ENCODE measurements around the gene BBS1. TPM values are rescaled to one million over a fixed set of nuclear protein-coding genes. Genes with fewer than 3 reads are reported as not detected.
"Not testable (repeated sequence)": the region's sequence is repeated elsewhere in the genome, so short reads cannot be mapped to it uniquely, and the experiment has no call there.

BBS1 gene
- total RNA-seq, result 10 to 100 TPM; 49.0 to 58.0 TPM

GRCh38 chr11:66510271-66510989 is at the start of gene BBS1:
BBS1 (plus strand) TSS chr11:66510635; CDS start chr11:66510660, 25 bp downstream.
- H3K27me3 ChIP-seq, result no peaks in the 10 kb centered on the region
- peak within 1 kb of the TSS; percentile 60 to 62 for H3K4me3 ChIP-seq
- intact Hi-C loops (cut with DNase I), result no loop called here
- peak within 1 kb of the TSS in 3 of 4 donors; percentile 41 to 57 (median 53) for H3K27ac ChIP-seq
- TF ChIP-seq CTCF (IDR thresholded peaks at IDR 0.05), result no peak
- peak in 2 of 3 donors; percentile 65 to 77 for TF ChIP-seq POLR2A (IDR thresholded peaks at IDR 0.05)
- H3K36me3 ChIP-seq (replicated peaks in 1 of 2; ENCODE audit: insufficient read depth in 1 of 2, low read depth in 2 of 2), result no peaks in the 10 kb centered on the region
- ATAC-seq, result peak; percentile 98
- H3K9me3 ChIP-seq, result no peaks in the 10 kb centered on the region
- peaks cover 14% of the 10 kb centered on the region for H3K4me1 ChIP-seq
- WGBS, 2 donors, result 0% methylated on average over 9 to 31 of the region's 31 CpGs
- peak; percentile 87 to 92 (median 88) for DNase-seq

- no peak for ATAC-seq
- H3K9me3 ChIP-seq, result no peaks in the 10 kb centered on the region
- intact Hi-C loops (cut with DNase I), result no loop called here
- no peak for TF ChIP-seq CTCF (IDR thresholded peaks at IDR 0.05)
- no peak for TF ChIP-seq POLR2A (IDR thresholded peaks at IDR 0.05)
- H3K4me3 ChIP-seq, result no peak overlapping the region
- no peak for DNase-seq
- no peak overlapping the region for H3K27ac ChIP-seq
- peaks cover 7% of the 10 kb centered on the region for H3K4me1 ChIP-seq
- H3K36me3 ChIP-seq (replicated peaks in 1 of 2; ENCODE audit: insufficient read depth in 1 of 2, low read depth in 2 of 2), result no peaks in the 10 kb centered on the region
- no peaks in the 10 kb centered on the region for H3K27me3 ChIP-seq
Observed at GRCh38 chr11:66462010-66462409, 48.4 kb upstream of the BBS1 start.

GRCh38 chr11:66462911-66463310 is 47.5 kb upstream of the BBS1 start:
- H3K27ac ChIP-seq, result no peak overlapping the region
- peaks cover 14% of the 10 kb centered on the region for H3K4me1 ChIP-seq
- H3K9me3 ChIP-seq, result no peaks in the 10 kb centered on the region
- TF ChIP-seq CTCF (IDR thresholded peaks at IDR 0.05), result no peak
- no peak for TF ChIP-seq POLR2A (IDR thresholded peaks at IDR 0.05)
- no peaks in the 10 kb centered on the region for H3K27me3 ChIP-seq
- 88 to 90% methylated on average over 3 of the region's 3 CpGs for WGBS, 2 donors
- no peak overlapping the region for H3K4me3 ChIP-seq
- DNase-seq, result no peak
- no peaks in the 10 kb centered on the region for H3K36me3 ChIP-seq (replicated peaks in 1 of 2; ENCODE audit: insufficient read depth in 1 of 2, low read depth in 2 of 2)
- intact Hi-C loops (cut with DNase I), result no loop called here
- no peak for ATAC-seq

GRCh38 chr11:66464116-66464515 is 46.3 kb upstream of the BBS1 start:
- H3K4me3 ChIP-seq; H3K27ac ChIP-seq; H3K36me3 ChIP-seq (replicated peaks in 1 of 2; ENCODE audit: insufficient read depth in 1 of 2, low read depth in 2 of 2); ATAC-seq; H3K27me3 ChIP-seq; DNase-seq; H3K9me3 ChIP-seq; intact Hi-C loops (cut with DNase I): not testable (repeated sequence)
- 87 to 88% methylated on average over 5 of the region's 5 CpGs for WGBS, 2 donors
- peaks cover 17% of the 10 kb centered on the region for H3K4me1 ChIP-seq

- Histone ChIP-seq H3K4me3 (no peak overlapping the region), H3K4me1 (peaks cover 17% of the 10 kb centered on the region), H3K36me3 (replicated peaks in 1 of 2; ENCODE audit: insufficient read depth in 1 of 2, low read depth in 2 of 2) (no peaks in the 10 kb centered on the region), H3K27ac (no peak overlapping the region), H3K27me3 (no peaks in the 10 kb centered on the region), H3K9me3 (no peaks in the 10 kb centered on the region)
- ATAC-seq (no peak), DNase-seq (no peak)
- intact Hi-C loops (cut with DNase I), result no loop called here
- no peak for TF ChIP-seq CTCF (IDR thresholded peaks at IDR 0.05)
- TF ChIP-seq POLR2A (IDR thresholded peaks at IDR 0.05), result no peak
- 86 to 92% methylated on average over 1 of the region's 1 CpG for WGBS, 2 donors
Observed at GRCh38 chr11:66464916-66465315, 45.5 kb upstream of the BBS1 start.

Measured in body of pancreas (tissue), 4 donors.